Measurements from ENCODE around the gene NFE2L2.
"Not testable (repeated sequence)": the region's sequence is repeated elsewhere in the genome, so short reads cannot be mapped to it uniquely, and the experiment has no call there.

The NFE2L2 gene

DNA sequence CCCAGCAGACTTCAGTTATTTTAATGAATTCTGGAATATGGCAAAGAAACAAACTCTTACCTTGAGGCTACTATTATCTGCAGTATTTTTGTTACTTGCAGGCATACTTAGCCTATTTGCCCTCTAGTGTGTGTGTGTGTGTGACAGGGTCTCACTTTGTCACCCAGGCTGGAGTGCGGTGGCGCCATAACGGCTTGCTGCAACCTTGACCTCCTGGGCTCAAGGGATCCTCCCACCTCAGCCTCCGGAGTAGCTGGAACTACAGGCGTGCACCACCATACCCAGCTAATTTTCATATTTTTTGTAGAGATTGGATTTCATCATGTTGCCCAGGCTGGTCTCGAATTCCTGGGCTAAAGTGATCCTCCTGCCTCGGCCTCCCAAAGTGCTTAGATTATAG lies 64.1 kb downstream of the NFE2L2 start:
- not testable (repeated sequence) for H2AK5ac ChIP-seq (ENCODE audit: low read depth, low read length); H3K4me1 ChIP-seq (ENCODE audit: control insufficient read depth in 2 of 2, insufficient read depth in 1 of 2, low read depth in 1 of 2, low read length in 2 of 2)
- no CpG with 5 or more reads among the region's 7 CpGs for WGBS, 2 donors (ENCODE audit: extremely low coverage in 2 of 2, insufficient read length in 2 of 2, insufficient replicate concordance in 1 of 2)

DNA sequence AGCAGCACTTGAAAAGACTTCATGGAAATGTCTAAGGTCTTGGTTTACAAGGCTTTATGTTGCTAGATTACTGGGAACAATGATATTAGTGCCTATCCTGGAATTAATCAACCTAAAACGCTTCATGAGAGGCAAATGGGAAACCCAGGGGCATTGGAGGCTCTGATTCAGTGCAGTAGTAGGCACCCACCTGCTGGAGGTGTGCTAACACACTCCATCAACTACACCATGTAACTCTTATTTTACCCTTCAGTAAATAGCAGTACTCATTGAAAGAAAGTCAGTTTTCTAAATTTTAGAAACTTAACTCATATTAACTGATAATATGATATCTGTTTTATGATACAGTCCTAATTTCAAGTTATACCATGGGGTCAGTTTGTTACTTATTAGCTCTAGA lies 69.3 kb downstream of the NFE2L2 start:
- H2BK120ac ChIP-seq (ENCODE audit: low read depth, low read length), result no peak overlapping the region
- H3K9me3 ChIP-seq (replicated peaks in 1 of 2; ENCODE audit: control insufficient read depth in 2 of 2, insufficient read depth in 1 of 2, low read depth in 1 of 2, low read length in 2 of 2), result no peaks in the 10 kb centered on the region
- no peaks in the 10 kb centered on the region for H3K36me3 ChIP-seq (replicated peaks in 1 of 2; ENCODE audit: control insufficient read depth in 2 of 2, insufficient read depth in 2 of 2, low read length in 2 of 2)
- H3K27ac ChIP-seq (replicated peaks; ENCODE audit: low read length), result no peak overlapping the region
- no peak overlapping the region for H3K4ac ChIP-seq (ENCODE audit: low read length)
- H2AFZ ChIP-seq (ENCODE audit: low read length), result no peak overlapping the region
- H3K27me3 ChIP-seq (ENCODE audit: control insufficient read depth in 3 of 3, insufficient read depth in 3 of 3, low read depth in 1 of 3, low read length in 3 of 3), result no peaks in the 10 kb centered on the region
- no peaks in the 10 kb centered on the region for H3K4me1 ChIP-seq (ENCODE audit: control insufficient read depth in 2 of 2, insufficient read depth in 1 of 2, low read depth in 1 of 2, low read length in 2 of 2)
- DNase-seq (ENCODE audit: low spot score), result no peak
- WGBS, 2 donors (ENCODE audit: extremely low coverage in 2 of 2, insufficient read length in 2 of 2, insufficient replicate concordance in 1 of 2), result no CpG with 5 or more reads among the region's 1 CpG
- no peak overlapping the region for H2BK12ac ChIP-seq (ENCODE audit: low read length)
- H3K18ac ChIP-seq (ENCODE audit: low read length), result no peak overlapping the region
- H4K91ac ChIP-seq (ENCODE audit: low read depth, low read length, poor library complexity), result no peak overlapping the region
- H4K8ac ChIP-seq (ENCODE audit: low read depth, low read length), result no peak overlapping the region
- H3K9ac ChIP-seq (ENCODE audit: low read depth, low read length, poor library complexity), result no peak overlapping the region
- no peak overlapping the region for H3K14ac ChIP-seq (ENCODE audit: low read length)
- no peak overlapping the region for H2BK5ac ChIP-seq (ENCODE audit: low read length)
- no peak overlapping the region for H2AK5ac ChIP-seq (ENCODE audit: low read depth, low read length)
- no peak overlapping the region for H3K4me3 ChIP-seq (ENCODE audit: low read length in 2 of 2)
- no peak overlapping the region for H3K4me2 ChIP-seq (ENCODE audit: insufficient read depth, low read length, poor library complexity, severe bottlenecking)
- H3K23ac ChIP-seq (ENCODE audit: low read depth, low read length, poor library complexity), result no peak overlapping the region
- no peaks in the 10 kb centered on the region for H3K79me1 ChIP-seq (ENCODE audit: low read depth, low read length)
- no peak overlapping the region for H2BK15ac ChIP-seq (ENCODE audit: low read length)

More for the DNA sequence above, 64.1 kb downstream of the NFE2L2 start:
- H3K23ac ChIP-seq (ENCODE audit: low read depth, low read length, poor library complexity); H3K9me3 ChIP-seq (replicated peaks in 1 of 2; ENCODE audit: control insufficient read depth in 2 of 2, insufficient read depth in 1 of 2, low read depth in 1 of 2, low read length in 2 of 2); H3K14ac ChIP-seq (ENCODE audit: low read length); H2BK12ac ChIP-seq (ENCODE audit: low read length); H3K4me3 ChIP-seq (ENCODE audit: low read length in 2 of 2); H3K27me3 ChIP-seq (ENCODE audit: control insufficient read depth in 3 of 3, insufficient read depth in 3 of 3, low read depth in 1 of 3, low read length in 3 of 3); H3K18ac ChIP-seq (ENCODE audit: low read length); H2BK5ac ChIP-seq (ENCODE audit: low read length); H3K9ac ChIP-seq (ENCODE audit: low read depth, low read length, poor library complexity); H3K4ac ChIP-seq (ENCODE audit: low read length); H4K8ac ChIP-seq (ENCODE audit: low read depth, low read length); H2AFZ ChIP-seq (ENCODE audit: low read length); H3K4me2 ChIP-seq (ENCODE audit: insufficient read depth, low read length, poor library complexity, severe bottlenecking); H3K27ac ChIP-seq (replicated peaks; ENCODE audit: low read length); H3K36me3 ChIP-seq (replicated peaks in 1 of 2; ENCODE audit: control insufficient read depth in 2 of 2, insufficient read depth in 2 of 2, low read length in 2 of 2); H3K79me1 ChIP-seq (ENCODE audit: low read depth, low read length); H4K91ac ChIP-seq (ENCODE audit: low read depth, low read length, poor library complexity); H2BK15ac ChIP-seq (ENCODE audit: low read length); DNase-seq (ENCODE audit: low spot score); H2BK120ac ChIP-seq (ENCODE audit: low read depth, low read length): not testable (repeated sequence)

DNA sequence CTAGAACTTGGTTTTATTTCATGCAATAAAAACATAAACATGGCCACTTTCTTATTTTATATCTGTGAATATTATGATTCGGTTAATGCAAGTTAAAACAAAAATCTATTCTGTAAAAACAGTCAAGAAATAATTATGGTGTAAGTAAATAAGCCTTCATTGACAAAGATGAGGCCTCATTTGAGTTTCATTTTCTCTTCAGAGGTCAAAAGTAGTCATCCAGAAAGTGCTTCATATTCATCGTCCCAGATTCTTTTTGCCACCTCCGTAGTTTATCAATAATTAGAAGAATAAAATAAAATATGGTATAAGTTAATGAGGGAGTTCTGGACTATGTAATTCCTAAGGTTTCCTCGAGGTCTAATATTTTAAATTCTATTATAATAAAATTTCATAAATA lies 71.3 kb downstream of the NFE2L2 start:
- H3K14ac ChIP-seq (ENCODE audit: low read length), result no peak overlapping the region
- H2BK5ac ChIP-seq (ENCODE audit: low read length), result no peak overlapping the region
- H3K9me3 ChIP-seq (replicated peaks in 1 of 2; ENCODE audit: control insufficient read depth in 2 of 2, insufficient read depth in 1 of 2, low read depth in 1 of 2, low read length in 2 of 2), result no peaks in the 10 kb centered on the region
- H3K36me3 ChIP-seq (replicated peaks in 1 of 2; ENCODE audit: control insufficient read depth in 2 of 2, insufficient read depth in 2 of 2, low read length in 2 of 2), result no peaks in the 10 kb centered on the region
- H3K4me1 ChIP-seq (ENCODE audit: control insufficient read depth in 2 of 2, insufficient read depth in 1 of 2, low read depth in 1 of 2, low read length in 2 of 2), result no peaks in the 10 kb centered on the region
- no peak for DNase-seq (ENCODE audit: low spot score)
- no peak overlapping the region for H3K4me2 ChIP-seq (ENCODE audit: insufficient read depth, low read length, poor library complexity, severe bottlenecking)
- no CpG with 5 or more reads among the region's 4 CpGs for WGBS, 2 donors (ENCODE audit: extremely low coverage in 2 of 2, insufficient read length in 2 of 2, insufficient replicate concordance in 1 of 2)
- no peak overlapping the region for H3K27ac ChIP-seq (replicated peaks; ENCODE audit: low read length)
- no peaks in the 10 kb centered on the region for H3K79me1 ChIP-seq (ENCODE audit: low read depth, low read length)
- no peak overlapping the region for H3K4me3 ChIP-seq (ENCODE audit: low read length in 2 of 2)
- no peak overlapping the region for H2BK120ac ChIP-seq (ENCODE audit: low read depth, low read length)
- no peak overlapping the region for H3K4ac ChIP-seq (ENCODE audit: low read length)
- H3K18ac ChIP-seq (ENCODE audit: low read length), result no peak overlapping the region
- H2AFZ ChIP-seq (ENCODE audit: low read length), result no peak overlapping the region
- H2BK12ac ChIP-seq (ENCODE audit: low read length), result no peak overlapping the region
- H4K91ac ChIP-seq (ENCODE audit: low read depth, low read length, poor library complexity), result no peak overlapping the region
- no peak overlapping the region for H3K23ac ChIP-seq (ENCODE audit: low read depth, low read length, poor library complexity)
- H3K9ac ChIP-seq (ENCODE audit: low read depth, low read length, poor library complexity), result no peak overlapping the region
- H3K27me3 ChIP-seq (ENCODE audit: control insufficient read depth in 3 of 3, insufficient read depth in 3 of 3, low read depth in 1 of 3, low read length in 3 of 3), result no peaks in the 10 kb centered on the region
- H2AK5ac ChIP-seq (ENCODE audit: low read depth, low read length), result no peak overlapping the region
- H4K8ac ChIP-seq (ENCODE audit: low read depth, low read length), result no peak overlapping the region
- no peak overlapping the region for H2BK15ac ChIP-seq (ENCODE audit: low read length)

DNA sequence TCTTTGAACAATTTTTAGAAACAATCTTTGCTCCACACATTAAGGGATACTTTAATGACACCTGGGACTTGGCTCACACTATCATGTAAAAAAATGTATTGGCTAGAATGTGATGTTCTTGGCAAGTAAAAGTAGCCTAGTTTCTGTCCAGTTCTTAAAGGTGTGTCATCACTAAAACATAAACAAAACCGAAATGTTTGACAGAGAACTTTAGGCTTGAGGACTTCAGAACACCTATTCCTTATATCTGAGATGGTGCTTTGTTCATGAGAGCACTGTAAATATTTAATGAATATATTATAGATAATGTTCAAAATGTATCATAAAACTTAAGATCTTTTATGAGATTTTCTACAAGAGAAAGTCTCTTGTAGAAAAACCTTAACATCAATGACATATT lies 71.7 kb downstream of the NFE2L2 start:
- WGBS, 2 donors (ENCODE audit: extremely low coverage in 2 of 2, insufficient read length in 2 of 2, insufficient replicate concordance in 1 of 2), result no CpG with 5 or more reads among the region's 1 CpG
- Histone ChIP-seq H3K9me3 (replicated peaks in 1 of 2; ENCODE audit: control insufficient read depth in 2 of 2, insufficient read depth in 1 of 2, low read depth in 1 of 2, low read length in 2 of 2) (no peaks in the 10 kb centered on the region), H3K27me3 (ENCODE audit: control insufficient read depth in 3 of 3, insufficient read depth in 3 of 3, low read depth in 1 of 3, low read length in 3 of 3) (no peaks in the 10 kb centered on the region), H3K14ac (ENCODE audit: low read length) (no peak overlapping the region), H2BK15ac (ENCODE audit: low read length) (no peak overlapping the region), H2BK5ac (ENCODE audit: low read length) (no peak overlapping the region), H3K18ac (ENCODE audit: low read length) (no peak overlapping the region), H3K9ac (ENCODE audit: low read depth, low read length, poor library complexity) (no peak overlapping the region), H3K36me3 (replicated peaks in 1 of 2; ENCODE audit: control insufficient read depth in 2 of 2, insufficient read depth in 2 of 2, low read length in 2 of 2) (no peaks in the 10 kb centered on the region), H2BK120ac (ENCODE audit: low read depth, low read length) (no peak overlapping the region), H4K8ac (ENCODE audit: low read depth, low read length) (no peak overlapping the region), H4K91ac (ENCODE audit: low read depth, low read length, poor library complexity) (no peak overlapping the region), H3K79me1 (ENCODE audit: low read depth, low read length) (no peaks in the 10 kb centered on the region), H3K23ac (ENCODE audit: low read depth, low read length, poor library complexity) (no peak overlapping the region), H3K4me1 (ENCODE audit: control insufficient read depth in 2 of 2, insufficient read depth in 1 of 2, low read depth in 1 of 2, low read length in 2 of 2) (no peaks in the 10 kb centered on the region), H3K4ac (ENCODE audit: low read length) (no peak overlapping the region), H3K27ac (replicated peaks; ENCODE audit: low read length) (no peak overlapping the region), H3K4me2 (ENCODE audit: insufficient read depth, low read length, poor library complexity, severe bottlenecking) (no peak overlapping the region), H2AK5ac (ENCODE audit: low read depth, low read length) (no peak overlapping the region), H2BK12ac (ENCODE audit: low read length) (no peak overlapping the region), H2AFZ (ENCODE audit: low read length) (no peak overlapping the region), H3K4me3 (ENCODE audit: low read length in 2 of 2) (no peak overlapping the region)
- DNase-seq (ENCODE audit: low spot score), result no peak
